Mammary epithelial cell (primary cell): ENCODE measurements around the gene ARHGAP4.

Source experiments
- CTCF ChIP-seq, 2 donors: IDR thresholded peaks in 1 of 2; conservative IDR thresholded peaks in 1 of 2; 2 replicates each; pipeline ENCODE4 v1.5.1; 2011 to 2012; ENCODE audit warnings: inconsistent platforms in 2 of 2, low read length in 2 of 2, mild to moderate bottlenecking in 2 of 2, control low read depth in 1 of 2, low read depth in 1 of 2; ENCODE audit not compliant: insufficient read depth in 1 of 2; ENCODE audit errors: extremely low read depth in 1 of 2
- EZH2 ChIP-seq: IDR thresholded peaks from 2 replicates; pipeline ENCODE4 v1.6.1; 2012; ENCODE audit warnings: low read length, inconsistent platforms, borderline replicate concordance

GRCh38 chrX:153960786-153961185, 34.7 kb upstream of the ARHGAP4 start:
- TF ChIP-seq CTCF (conservative IDR thresholded peaks at IDR 0.05 in 1 of 2, IDR thresholded peaks at IDR 0.05 in 1 of 2; ENCODE audit: extremely low read depth in 1 of 2, insufficient read depth in 1 of 2, low read depth in 1 of 2, low read length in 2 of 2), result no peak
- TF ChIP-seq EZH2, result no peak
